C4-2B (cell line): ENCODE results near the gene SLC13A4.

ENCODE experiments used
- H3K27ac ChIP-seq: fragments of 450-650 bp; 2 replicates; pipeline ENCODE4 v1.5.1; 2017
- CTCF ChIP-seq: fragments of 450-650 bp; conservative IDR thresholded peaks from 2 replicates; pipeline ENCODE4 v1.5.1; 2017; ENCODE audit warnings: mild to moderate bottlenecking
- ZFX ChIP-seq: fragments of 450-650 bp; IDR thresholded peaks from 2 replicates; pipeline ENCODE4 v1.6.1; 2017

The SLC13A4 gene

GRCh38 chr7:135709508-135709907, 18.5 kb downstream of the SLC13A4 start:
- TF ChIP-seq ZFX, result no peak
- TF ChIP-seq CTCF, result no peak
- no peak overlapping the region for H3K27ac ChIP-seq

- no peak for TF ChIP-seq ZFX
- no peak for TF ChIP-seq CTCF
- no peak overlapping the region for H3K27ac ChIP-seq
Observed at GRCh38 chr7:135708041-135708440, 19.9 kb downstream of the SLC13A4 start.

DNA sequence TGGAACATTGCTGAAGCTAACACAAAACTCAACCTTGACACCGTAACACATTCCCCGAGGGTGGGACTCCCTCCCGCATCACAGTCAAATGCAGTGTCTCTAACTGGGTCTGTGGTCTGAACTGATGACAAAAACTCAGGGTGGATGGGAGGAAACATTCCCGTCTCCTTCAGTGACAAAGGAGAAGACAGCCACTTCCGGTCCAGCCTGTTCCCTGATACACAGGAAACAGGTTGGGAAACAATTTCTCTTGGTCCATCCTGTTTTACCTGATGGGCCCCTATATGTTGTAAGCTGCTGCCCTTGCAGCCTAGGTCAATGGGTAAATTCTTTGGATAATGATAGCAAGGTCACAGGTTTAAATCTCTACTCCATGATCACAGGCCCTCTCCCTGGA, 20.4 kb downstream of the SLC13A4 start:
- H3K27ac ChIP-seq, result no peak overlapping the region
- no peak for TF ChIP-seq CTCF
- no peak for TF ChIP-seq ZFX

DNA sequence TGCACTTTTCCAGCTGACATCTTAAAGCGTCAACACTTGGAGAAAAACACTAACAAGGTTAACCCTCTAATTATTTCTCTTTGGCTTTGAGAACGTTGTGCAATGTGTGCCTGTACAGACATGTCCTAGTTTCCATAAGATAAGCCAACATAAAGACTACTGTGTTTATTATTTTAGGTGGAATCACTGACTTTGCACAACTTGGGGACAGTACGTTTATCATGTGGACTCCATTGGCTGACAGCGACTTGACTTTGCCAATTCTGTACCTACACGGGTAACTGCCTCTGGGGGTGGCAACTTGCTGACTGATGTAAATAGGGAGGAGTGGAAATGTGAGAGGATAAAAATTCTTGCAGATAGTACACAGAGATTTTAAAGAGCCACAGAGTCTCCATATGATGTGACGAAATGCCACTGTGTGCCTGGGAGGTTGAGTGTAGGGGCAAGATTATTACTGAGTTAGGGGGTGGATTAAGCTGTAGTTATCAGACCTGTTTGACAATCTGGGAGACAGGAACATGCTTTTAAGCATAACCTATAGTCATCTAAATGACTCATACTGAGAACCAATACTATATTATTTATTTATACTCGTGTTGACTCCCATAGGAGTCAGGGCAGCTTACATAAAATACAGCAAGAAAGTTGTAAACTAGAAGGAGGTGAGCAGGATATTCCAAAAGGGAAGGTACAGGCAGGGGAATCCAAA, 21.0 kb downstream of the SLC13A4 start:
- TF ChIP-seq CTCF, result no peak
- no peak for TF ChIP-seq ZFX
- no peak overlapping the region for H3K27ac ChIP-seq

DNA sequence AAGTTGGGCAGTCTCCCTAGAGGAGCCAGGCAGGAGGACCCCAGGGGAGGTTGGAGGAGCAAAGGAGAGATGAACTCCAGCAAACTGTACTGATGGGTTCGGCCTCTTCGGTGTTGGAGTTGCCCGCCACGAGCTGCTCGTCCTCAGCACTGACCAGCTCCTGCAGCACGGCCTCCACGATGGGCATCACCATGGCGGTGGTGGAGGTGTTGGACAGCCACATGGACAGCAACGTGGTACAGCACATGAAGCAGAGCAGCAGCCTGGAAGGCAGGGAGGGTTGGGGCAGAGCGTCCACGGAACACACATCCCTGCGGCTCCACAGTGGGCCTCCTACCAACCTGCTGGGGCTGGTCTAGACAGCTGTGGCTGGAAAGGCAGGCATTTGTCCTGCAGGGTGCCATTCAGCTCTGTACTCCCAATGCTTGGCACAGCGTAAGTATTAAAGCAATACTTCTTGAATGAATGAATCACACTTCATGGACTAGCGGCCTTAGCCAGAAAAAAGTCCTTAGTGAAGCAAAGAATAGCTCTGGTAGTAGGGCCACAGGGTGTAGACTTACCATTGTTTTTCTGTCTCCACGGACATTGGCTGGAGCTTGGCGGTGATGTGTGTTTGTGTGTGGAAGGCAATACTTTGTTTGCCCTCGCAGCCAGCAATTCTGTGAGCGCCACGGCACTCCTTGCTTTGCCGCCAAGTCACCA, 21.8 kb downstream of the SLC13A4 start:
- no peak overlapping the region for H3K27ac ChIP-seq
- no peak for TF ChIP-seq CTCF
- TF ChIP-seq ZFX, result no peak

- H3K27ac ChIP-seq, result no peak overlapping the region
- TF ChIP-seq CTCF (no peak), ZFX (no peak)
Observed at GRCh38 chr7:135704698-135705097, 23.3 kb downstream of the SLC13A4 start.

GRCh38 chr7:135704074-135704473, 23.9 kb downstream of the SLC13A4 start:
- TF ChIP-seq ZFX (no peak), CTCF (no peak)
- H3K27ac ChIP-seq, result no peak overlapping the region
